ENCODE data around the gene EDC4.
"Not testable (repeated sequence)": the region's sequence is repeated elsewhere in the genome, so short reads cannot be mapped to it uniquely, and the experiment has no call there.

EDC4 gene

DNA sequence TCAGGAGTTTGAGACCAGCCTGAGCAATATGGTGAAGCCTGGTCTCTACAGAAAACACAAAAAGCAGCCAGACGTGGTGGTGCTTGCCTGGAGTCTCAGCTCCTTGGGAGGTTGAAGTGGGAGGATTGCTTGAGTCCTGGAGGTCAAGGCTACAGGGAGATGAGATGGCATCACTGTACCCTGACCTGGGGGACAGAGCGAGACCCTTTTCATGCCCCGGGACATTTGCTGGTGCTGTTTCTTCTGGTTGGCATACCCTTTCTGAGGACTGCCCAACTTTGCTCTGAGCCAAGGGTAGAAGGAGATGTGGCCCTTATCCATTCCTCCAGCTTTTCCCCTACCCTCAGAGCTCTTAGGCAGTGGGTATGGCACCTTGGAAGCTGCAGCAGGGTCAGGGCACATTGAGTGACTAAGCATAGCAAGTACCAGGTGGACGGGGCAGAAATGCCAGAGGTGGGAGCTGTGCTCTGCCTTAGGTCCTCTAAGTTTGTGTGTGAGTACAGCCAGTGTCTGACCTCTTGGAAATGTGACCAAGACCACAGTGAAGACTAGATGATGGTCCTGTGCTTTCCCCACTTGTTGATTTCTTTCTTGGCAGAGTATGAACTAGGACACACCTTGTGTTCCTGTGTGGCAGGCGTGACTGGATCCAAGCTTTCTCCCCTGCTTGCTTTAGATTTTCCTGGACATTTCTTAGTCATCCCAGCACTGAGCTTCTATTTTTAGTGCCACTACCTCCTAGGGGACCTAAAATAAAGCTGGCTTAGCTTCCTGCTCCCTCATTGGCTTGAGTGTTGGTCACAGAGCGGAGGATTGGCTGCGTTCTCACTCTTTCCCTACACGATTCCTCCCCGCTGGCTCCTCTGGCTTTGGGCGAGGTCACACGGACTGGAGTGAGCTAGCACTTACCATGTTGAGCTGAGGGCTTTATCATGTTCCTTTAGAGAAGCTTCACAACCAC is 9.9 kb upstream of the EDC4 start:
- ATAC-seq = no peak
- TF ChIP-seq ARNTL (CRISPR knock-in tag; IDR thresholded peaks at IDR 0.05; ENCODE audit: borderline replicate concordance, low read depth) (no peak), GLIS3 (CRISPR knock-in tag; IDR thresholded peaks at IDR 0.05) (no peak), RARB (CRISPR knock-in tag; IDR thresholded peaks at IDR 0.05) (no peak), CSDC2 (CRISPR knock-in tag; IDR thresholded peaks at IDR 0.05) (no peak), ZNF8 (CRISPR knock-in tag; IDR thresholded peaks at IDR 0.05) (no peak), ZNF565 (CRISPR knock-in tag; conservative IDR thresholded peaks at IDR 0.05; ENCODE audit: low read depth) (no peak), ISL1 (CRISPR knock-in tag; IDR thresholded peaks at IDR 0.05) (no peak), SNAI2 (CRISPR knock-in tag; IDR thresholded peaks at IDR 0.05) (no peak)
- TF ChIP-seq, protein P1, sequence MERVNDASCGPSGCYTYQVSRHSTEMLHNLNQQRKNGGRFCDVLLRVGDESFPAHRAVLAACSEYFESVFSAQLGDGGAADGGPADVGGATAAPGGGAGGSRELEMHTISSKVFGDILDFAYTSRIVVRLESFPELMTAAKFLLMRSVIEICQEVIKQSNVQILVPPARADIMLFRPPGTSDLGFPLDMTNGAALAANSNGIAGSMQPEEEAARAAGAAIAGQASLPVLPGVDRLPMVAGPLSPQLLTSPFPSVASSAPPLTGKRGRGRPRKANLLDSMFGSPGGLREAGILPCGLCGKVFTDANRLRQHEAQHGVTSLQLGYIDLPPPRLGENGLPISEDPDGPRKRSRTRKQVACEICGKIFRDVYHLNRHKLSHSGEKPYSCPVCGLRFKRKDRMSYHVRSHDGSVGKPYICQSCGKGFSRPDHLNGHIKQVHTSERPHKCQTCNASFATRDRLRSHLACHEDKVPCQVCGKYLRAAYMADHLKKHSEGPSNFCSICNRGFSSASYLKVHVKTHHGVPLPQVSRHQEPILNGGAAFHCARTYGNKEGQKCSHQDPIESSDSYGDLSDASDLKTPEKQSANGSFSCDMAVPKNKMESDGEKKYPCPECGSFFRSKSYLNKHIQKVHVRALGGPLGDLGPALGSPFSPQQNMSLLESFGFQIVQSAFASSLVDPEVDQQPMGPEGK (CRISPR knock-in tag; IDR thresholded peaks at IDR 0.05; ENCODE audit: borderline replicate concordance) = no peak
- TF ChIP-seq, protein P2, sequence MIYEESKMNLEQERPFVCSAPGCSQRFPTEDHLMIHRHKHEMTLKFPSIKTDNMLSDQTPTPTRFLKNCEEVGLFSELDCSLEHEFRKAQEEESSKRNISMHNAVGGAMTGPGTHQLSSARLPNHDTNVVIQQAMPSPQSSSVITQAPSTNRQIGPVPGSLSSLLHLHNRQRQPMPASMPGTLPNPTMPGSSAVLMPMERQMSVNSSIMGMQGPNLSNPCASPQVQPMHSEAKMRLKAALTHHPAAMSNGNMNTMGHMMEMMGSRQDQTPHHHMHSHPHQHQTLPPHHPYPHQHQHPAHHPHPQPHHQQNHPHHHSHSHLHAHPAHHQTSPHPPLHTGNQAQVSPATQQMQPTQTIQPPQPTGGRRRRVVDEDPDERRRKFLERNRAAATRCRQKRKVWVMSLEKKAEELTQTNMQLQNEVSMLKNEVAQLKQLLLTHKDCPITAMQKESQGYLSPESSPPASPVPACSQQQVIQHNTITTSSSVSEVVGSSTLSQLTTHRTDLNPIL (CRISPR knock-in tag; IDR thresholded peaks at IDR 0.05; ENCODE audit: low read depth) = no peak

DNA sequence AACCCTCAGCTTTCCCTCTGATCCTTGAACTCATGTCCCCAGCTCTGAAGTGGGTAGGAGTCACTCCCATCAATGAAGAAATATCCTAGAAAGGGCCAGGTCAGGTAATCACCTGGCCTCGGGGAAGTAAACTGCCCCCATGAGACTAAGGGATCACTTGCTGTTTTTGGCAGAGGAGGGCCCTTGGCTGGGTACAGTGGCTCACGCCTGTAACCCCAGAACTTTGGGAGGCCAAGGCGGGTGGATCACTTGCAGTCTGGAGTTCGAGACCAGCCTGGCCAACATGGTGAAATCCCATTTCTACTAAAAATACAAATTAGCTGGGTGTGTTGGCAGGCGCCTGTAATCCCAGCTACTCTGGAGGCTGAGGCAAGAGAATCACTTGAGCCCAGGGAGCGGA is 8.8 kb upstream of the EDC4 start:
- not testable (repeated sequence) for ATAC-seq

DNA sequence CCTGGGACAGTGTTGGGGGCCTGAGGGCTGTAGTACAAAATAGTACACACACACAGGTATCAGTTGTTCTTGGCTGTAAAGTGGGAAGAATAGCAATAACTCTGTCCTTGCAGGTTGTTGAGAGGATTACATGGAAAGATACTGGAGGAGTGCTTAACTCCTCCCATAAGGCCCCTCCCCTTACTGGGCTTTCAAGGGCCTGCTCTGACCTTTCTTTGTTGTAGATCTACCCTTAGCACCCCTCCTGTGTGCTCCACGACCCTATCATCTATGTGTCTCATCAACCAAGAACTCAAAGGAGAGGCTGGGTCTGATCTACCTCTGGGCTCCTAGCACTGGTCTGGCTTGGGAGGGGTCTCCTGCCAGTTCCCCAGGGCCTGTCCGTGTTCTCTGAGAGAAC is 8.3 kb upstream of the EDC4 start:
- no peak for TF ChIP-seq ISL1 (CRISPR knock-in tag; IDR thresholded peaks at IDR 0.05)
- TF ChIP-seq ZFP3 (CRISPR knock-in tag; IDR thresholded peaks at IDR 0.05) = no peak
- no peak for TF ChIP-seq PPARA (CRISPR knock-in tag; IDR thresholded peaks at IDR 0.05; ENCODE audit: borderline replicate concordance)
- TF ChIP-seq RARB (CRISPR knock-in tag; IDR thresholded peaks at IDR 0.05) = no peak
- TF ChIP-seq SNAI2 (CRISPR knock-in tag; IDR thresholded peaks at IDR 0.05) = no peak
- TF ChIP-seq, protein P3, sequence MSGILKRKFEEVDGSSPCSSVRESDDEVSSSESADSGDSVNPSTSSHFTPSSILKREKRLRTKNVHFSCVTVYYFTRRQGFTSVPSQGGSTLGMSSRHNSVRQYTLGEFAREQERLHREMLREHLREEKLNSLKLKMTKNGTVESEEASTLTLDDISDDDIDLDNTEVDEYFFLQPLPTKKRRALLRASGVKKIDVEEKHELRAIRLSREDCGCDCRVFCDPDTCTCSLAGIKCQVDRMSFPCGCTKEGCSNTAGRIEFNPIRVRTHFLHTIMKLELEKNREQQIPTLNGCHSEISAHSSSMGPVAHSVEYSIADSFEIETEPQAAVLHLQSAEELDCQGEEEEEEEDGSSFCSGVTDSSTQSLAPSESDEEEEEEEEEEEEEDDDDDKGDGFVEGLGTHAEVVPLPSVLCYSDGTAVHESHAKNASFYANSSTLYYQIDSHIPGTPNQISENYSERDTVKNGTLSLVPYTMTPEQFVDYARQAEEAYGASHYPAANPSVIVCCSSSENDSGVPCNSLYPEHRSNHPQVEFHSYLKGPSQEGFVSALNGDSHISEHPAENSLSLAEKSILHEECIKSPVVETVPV (CRISPR knock-in tag; IDR thresholded peaks at IDR 0.05) = no peak
- no peak for TF ChIP-seq ZNF8 (CRISPR knock-in tag; IDR thresholded peaks at IDR 0.05)
- no peak for TF ChIP-seq ARNTL (CRISPR knock-in tag; IDR thresholded peaks at IDR 0.05; ENCODE audit: borderline replicate concordance, low read depth)
- no peak for TF ChIP-seq CSDC2 (CRISPR knock-in tag; IDR thresholded peaks at IDR 0.05)
- TF ChIP-seq ZNF565 (CRISPR knock-in tag; conservative IDR thresholded peaks at IDR 0.05; ENCODE audit: low read depth) = no peak
- no peak for TF ChIP-seq ZNF70 (CRISPR knock-in tag; IDR thresholded peaks at IDR 0.05)
- TF ChIP-seq TCF4 (CRISPR knock-in tag; IDR thresholded peaks at IDR 0.05; ENCODE audit: borderline replicate concordance) = no peak
- no peak for TF ChIP-seq ZC3H10 (CRISPR knock-in tag; IDR thresholded peaks at IDR 0.05)
- TF ChIP-seq GLIS3 (CRISPR knock-in tag; IDR thresholded peaks at IDR 0.05) = no peak
- no peak for TF ChIP-seq OSR1 (CRISPR knock-in tag; IDR thresholded peaks at IDR 0.05)
- TF ChIP-seq, protein P4, sequence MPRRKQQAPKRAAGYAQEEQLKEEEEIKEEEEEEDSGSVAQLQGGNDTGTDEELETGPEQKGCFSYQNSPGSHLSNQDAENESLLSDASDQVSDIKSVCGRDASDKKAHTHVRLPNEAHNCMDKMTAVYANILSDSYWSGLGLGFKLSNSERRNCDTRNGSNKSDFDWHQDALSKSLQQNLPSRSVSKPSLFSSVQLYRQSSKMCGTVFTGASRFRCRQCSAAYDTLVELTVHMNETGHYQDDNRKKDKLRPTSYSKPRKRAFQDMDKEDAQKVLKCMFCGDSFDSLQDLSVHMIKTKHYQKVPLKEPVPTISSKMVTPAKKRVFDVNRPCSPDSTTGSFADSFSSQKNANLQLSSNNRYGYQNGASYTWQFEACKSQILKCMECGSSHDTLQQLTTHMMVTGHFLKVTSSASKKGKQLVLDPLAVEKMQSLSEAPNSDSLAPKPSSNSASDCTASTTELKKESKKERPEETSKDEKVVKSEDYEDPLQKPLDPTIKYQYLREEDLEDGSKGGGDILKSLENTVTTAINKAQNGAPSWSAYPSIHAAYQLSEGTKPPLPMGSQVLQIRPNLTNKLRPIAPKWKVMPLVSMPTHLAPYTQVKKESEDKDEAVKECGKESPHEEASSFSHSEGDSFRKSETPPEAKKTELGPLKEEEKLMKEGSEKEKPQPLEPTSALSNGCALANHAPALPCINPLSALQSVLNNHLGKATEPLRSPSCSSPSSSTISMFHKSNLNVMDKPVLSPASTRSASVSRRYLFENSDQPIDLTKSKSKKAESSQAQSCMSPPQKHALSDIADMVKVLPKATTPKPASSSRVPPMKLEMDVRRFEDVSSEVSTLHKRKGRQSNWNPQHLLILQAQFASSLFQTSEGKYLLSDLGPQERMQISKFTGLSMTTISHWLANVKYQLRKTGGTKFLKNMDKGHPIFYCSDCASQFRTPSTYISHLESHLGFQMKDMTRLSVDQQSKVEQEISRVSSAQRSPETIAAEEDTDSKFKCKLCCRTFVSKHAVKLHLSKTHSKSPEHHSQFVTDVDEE (CRISPR knock-in tag; IDR thresholded peaks at IDR 0.05) = no peak
- no peak for TF ChIP-seq ZFP30 (CRISPR knock-in tag; IDR thresholded peaks at IDR 0.05)
- TF ChIP-seq TOX (CRISPR knock-in tag; IDR thresholded peaks at IDR 0.05; ENCODE audit: borderline replicate concordance) = no peak
- TF ChIP-seq, protein P5, sequence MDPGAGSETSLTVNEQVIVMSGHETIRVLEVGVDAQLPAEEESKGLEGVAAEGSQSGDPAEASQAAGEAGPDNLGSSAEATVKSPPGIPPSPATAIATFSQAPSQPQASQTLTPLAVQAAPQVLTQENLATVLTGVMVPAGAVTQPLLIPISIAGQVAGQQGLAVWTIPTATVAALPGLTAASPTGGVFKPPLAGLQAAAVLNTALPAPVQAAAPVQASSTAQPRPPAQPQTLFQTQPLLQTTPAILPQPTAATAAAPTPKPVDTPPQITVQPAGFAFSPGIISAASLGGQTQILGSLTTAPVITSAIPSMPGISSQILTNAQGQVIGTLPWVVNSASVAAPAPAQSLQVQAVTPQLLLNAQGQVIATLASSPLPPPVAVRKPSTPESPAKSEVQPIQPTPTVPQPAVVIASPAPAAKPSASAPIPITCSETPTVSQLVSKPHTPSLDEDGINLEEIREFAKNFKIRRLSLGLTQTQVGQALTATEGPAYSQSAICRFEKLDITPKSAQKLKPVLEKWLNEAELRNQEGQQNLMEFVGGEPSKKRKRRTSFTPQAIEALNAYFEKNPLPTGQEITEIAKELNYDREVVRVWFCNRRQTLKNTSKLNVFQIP (CRISPR knock-in tag; IDR thresholded peaks at IDR 0.05; ENCODE audit: borderline replicate concordance, low read depth) = no peak
- TF ChIP-seq, protein P1 (CRISPR knock-in tag; IDR thresholded peaks at IDR 0.05; ENCODE audit: borderline replicate concordance) = no peak
- ATAC-seq = no peak
